Endothelial cell of umbilical vein (primary cell): ENCODE data around the gene KRT1. TPM values are rescaled to one million over a fixed set of nuclear protein-coding genes. Genes with fewer than 3 reads are reported as not detected.

Source experiments
- BruUV-seq: library from RNA; stranded (reverse); fragments of 400-500 nt; replicated peaks from 2 replicates; lab custom pipeline; 2021; lab: Mats Ljungman, UMichigan
- CTCF ChIA-PET: fragments of 300-600, 350-600 bp; sonication (Branson Sonifier 250); formaldehyde crosslinking; loops from one replicate; lab custom pipeline; 2021; ENCODE audit warnings: antibody characterized with exemption, inconsistent platforms; lab: Charles Lee
- POLR2A ChIA-PET: fragments of 300-600, 350-600 bp; sonication (Branson Sonifier 250); formaldehyde crosslinking; loops from one replicate; lab custom pipeline; 2021; ENCODE audit warnings: antibody characterized with exemption, inconsistent platforms; lab: Charles Lee
- DNase-seq: peaks from one replicate; pipeline ENCODE4 v3.0.0-alpha.2; 2011; ENCODE audit warnings: low read depth, low spot score
- FAIRE-seq: peaks from 2 replicates; lab custom pipeline; 2011; peaks lifted over from hg19 to GRCh38; lab: Jason Lieb, UNC
- H2AFZ ChIP-seq: 2 replicates; pipeline ENCODE4 v1.6.0; 2012; ENCODE audit warnings: low read depth, low read length, control low read depth, inconsistent platforms
- H3K27ac ChIP-seq: 2 replicates; pipeline ENCODE4 v1.5.1; 2011; ENCODE audit warnings: low read depth, mild to moderate bottlenecking, control low read depth, low read length, moderate library complexity; ENCODE audit not compliant: insufficient read depth
- H3K27me3 ChIP-seq, 2 experiments: 2 replicates each; pipeline versions ENCODE4 v1.6.0 to v1.6.1; 2011; ENCODE audit warnings: low read length in 2 of 2, mixed read lengths in 1 of 2; ENCODE audit not compliant: control insufficient read depth in 2 of 2, insufficient read depth in 2 of 2
- H3K36me3 ChIP-seq, 2 experiments: 2 replicates in 1 of 2; 3 replicates in 1 of 2; pipeline ENCODE4 v1.5.1; 2011; ENCODE audit warnings: low read length in 2 of 2, mild to moderate bottlenecking in 1 of 2, moderate library complexity in 1 of 2; ENCODE audit not compliant: control insufficient read depth in 2 of 2, insufficient read depth in 2 of 2; ENCODE audit errors: extremely low read depth in 1 of 2
- H3K4me1 ChIP-seq: 3 replicates; pipeline ENCODE4 v1.5.1; 2011; ENCODE audit warnings: mild to moderate bottlenecking, low read length; ENCODE audit not compliant: control insufficient read depth, insufficient read depth; ENCODE audit errors: extremely low read depth
- H3K4me2 ChIP-seq: 2 replicates; pipeline ENCODE4 v1.6.1; 2011; ENCODE audit warnings: low read length, control low read depth, mixed read lengths; ENCODE audit not compliant: insufficient read depth
- H3K4me3 ChIP-seq, 3 experiments: fragments of 200-600 bp in 1 of 3; sonication (generic), shearing (Covaris generic) in 1 of 3; replicated peaks in 1 of 3; 2 replicates each; pipeline ENCODE4 v1.5.1; 2011 to 2016; ENCODE audit warnings: control low read depth in 3 of 3, low read length in 3 of 3, mild to moderate bottlenecking in 2 of 3, inconsistent platforms in 1 of 3, low read depth in 1 of 3, moderate library complexity in 1 of 3; ENCODE audit not compliant: insufficient read depth in 1 of 3
- H3K79me2 ChIP-seq: 2 replicates; pipeline ENCODE4 v1.6.0; 2012; ENCODE audit warnings: low read length, inconsistent platforms; ENCODE audit not compliant: control insufficient read depth, insufficient read depth
- H3K9ac ChIP-seq: replicated peaks from 2 replicates; pipeline ENCODE3; 2011; ENCODE audit warnings: low read length, control low read depth; ENCODE audit not compliant: insufficient read depth; ENCODE audit errors: extremely low read depth
- H3K9me1 ChIP-seq: replicated peaks from 3 replicates; pipeline ENCODE4 v1.6.0; 2011; ENCODE audit warnings: mild to moderate bottlenecking, low read length; ENCODE audit not compliant: control insufficient read depth, insufficient read depth; ENCODE audit errors: extremely low read depth
- H3K9me3 ChIP-seq: replicated peaks from 2 replicates; pipeline ENCODE4 v1.5.1; 2012; ENCODE audit warnings: low read length, inconsistent platforms; ENCODE audit not compliant: control insufficient read depth, insufficient read depth
- H4K20me1 ChIP-seq: replicated peaks from 2 replicates; pipeline ENCODE3; 2011; ENCODE audit warnings: mild to moderate bottlenecking, low read length; ENCODE audit not compliant: control insufficient read depth, insufficient read depth; ENCODE audit errors: extremely low read depth
- CTCF ChIP-seq, 2 donors: IDR thresholded peaks; 1 replicate in 1 of 2; 2 replicates in 1 of 2; pipeline ENCODE4 v1.5.1; 2011; ENCODE audit warnings: low read length in 2 of 2, mild to moderate bottlenecking in 2 of 2, moderate library complexity in 2 of 2, control low read depth in 1 of 2, inconsistent platforms in 1 of 2, low read depth in 1 of 2; ENCODE audit not compliant: insufficient read depth in 1 of 2; ENCODE audit errors: extremely low read depth in 1 of 2
- EZH2 ChIP-seq: IDR thresholded peaks from 2 replicates; pipeline ENCODE4 v1.6.1; 2012; ENCODE audit warnings: borderline replicate concordance, low read depth, mild to moderate bottlenecking, moderate library complexity, low read length, inconsistent platforms; ENCODE audit not compliant: severe bottlenecking
- FOS ChIP-seq: IDR thresholded peaks from 2 replicates; pipeline ENCODE4 v1.6.1; 2011; ENCODE audit warnings: mild to moderate bottlenecking, low read length, moderate library complexity, borderline replicate concordance; ENCODE audit not compliant: insufficient read depth
- GATA2 ChIP-seq: IDR thresholded peaks from 2 replicates; pipeline ENCODE4 v1.7.0; 2011; ENCODE audit warnings: low read depth, mild to moderate bottlenecking, moderate library complexity, mixed read lengths, low read length; ENCODE audit not compliant: insufficient read length, insufficient read depth
- JUN ChIP-seq: IDR thresholded peaks from 2 replicates; pipeline ENCODE4 v1.6.1; 2011; ENCODE audit warnings: borderline replicate concordance, low read depth; ENCODE audit not compliant: insufficient read length, insufficient read depth
- MYC ChIP-seq: IDR thresholded peaks from one replicate; pipeline ENCODE4 v1.6.1; 2011; ENCODE audit warnings: mild to moderate bottlenecking, low read depth, low read length
- POLR2A ChIP-seq: IDR thresholded peaks from 2 replicates; pipeline ENCODE4 v1.6.1; 2012; ENCODE audit warnings: low read depth, mild to moderate bottlenecking, control low read depth, low read length
- dilution Hi-C: fragments of 300-500 bp; cut with MboI; formaldehyde crosslinking; loops from one replicate; pipeline ENCODE4 v1.15.0; 2019; ENCODE audit warnings: low sequenced_read_pairs; ENCODE audit not compliant: extremely low pct_ligation_motif_present
- intact Hi-C: fragments of 100-400 bp; cut with micrococcal nuclease; formaldehyde crosslinking; loops from one replicate; pipeline ENCODE4 v1.10.0; 2022
- polyA plus RNA-seq, 4 experiments: library from polyadenylated mRNA; depleted of rRNA in 3 of 4; stranded (reverse) in 3 of 4; unstranded in 1 of 4; fragments of >200 nt; gene quantifications; 2 replicates each; pipeline versions ENCODE4 v1.2.1 to v1.2.3, GENCODE V29; 2011 to 2012; ENCODE audit warnings: missing spikeins in 1 of 4
- total RNA-seq: library from RNA; stranded (reverse); gene quantifications from 2 replicates; pipeline ENCODE4 v1.2.3, GENCODE V29; 2021
- TF ChIP-seq, protein P1 (sequence below): IDR thresholded peaks from 2 replicates; pipeline ENCODE4 v1.6.1; 2011; ENCODE audit not compliant: insufficient read depth, insufficient read length

The KRT1 gene
- total and polyA plus RNA-seq, 2 donors (not counting 3 experiments of a cell fraction or from before 2014, with no cell fraction given), result not detected

GRCh38 chr12:52650520-52651081 lies 29.6 kb downstream of the KRT1 start:
- Histone ChIP-seq H4K20me1 (no peaks in the 10 kb centered on the region), H3K9ac (no peak overlapping the region), H3K27ac (no peak overlapping the region), H3K27me3 (peaks cover 7 to 8% of the 10 kb centered on the region in 2 experiments), H3K79me2 (no peaks in the 10 kb centered on the region), H3K4me1 (no peaks in the 10 kb centered on the region), H3K9me1 (no peaks in the 10 kb centered on the region), H3K9me3 (no peaks in the 10 kb centered on the region), H3K36me3 (no peaks in the 10 kb centered on the region), H3K4me2 (no peak overlapping the region), H3K4me3 (no peak overlapping the region), H2AFZ (no peak overlapping the region)
- intact Hi-C loops (no loop called here), dilution Hi-C loops (no loop called here)
- DNase-seq (no peak), FAIRE-seq (no peak)
- TF ChIP-seq MYC, result no peak
- no peak for TF ChIP-seq EZH2
- no peak for TF ChIP-seq JUN
- no peak for TF ChIP-seq POLR2A
- no peak for TF ChIP-seq FOS
- TF ChIP-seq, protein P1, sequence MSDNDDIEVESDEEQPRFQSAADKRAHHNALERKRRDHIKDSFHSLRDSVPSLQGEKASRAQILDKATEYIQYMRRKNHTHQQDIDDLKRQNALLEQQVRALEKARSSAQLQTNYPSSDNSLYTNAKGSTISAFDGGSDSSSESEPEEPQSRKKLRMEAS, result no peak
- no peak for TF ChIP-seq GATA2
- no peak for TF ChIP-seq CTCF (IDR thresholded peaks at IDR 0.05; ENCODE audit: extremely low read depth in 1 of 2, insufficient read depth in 1 of 2, low read depth in 1 of 2, low read length in 2 of 2)
- CTCF ChIA-PET, result no interaction called here
- BruUV-seq, result no TSS peak
- POLR2A ChIA-PET, result no interaction called here
